PC-3 (cell line): ENCODE measurements around the gene RBBP5.
A peak's percentile ranks its signal among the peaks of the same experiment; 100 is the strongest.

Experiments
- EZH2 ChIP-seq: fragments of 300-600 bp; sonication (generic); IDR thresholded peaks from one replicate; pipeline ENCODE4 v1.6.1; 2017; ENCODE audit warnings: antibody characterized with exemption, mild to moderate bottlenecking, low read length; ENCODE audit not compliant: unreplicated experiment
- EZH2phosphoT487 ChIP-seq: fragments of 300-600 bp; sonication (generic); IDR thresholded peaks from 2 replicates; pipeline ENCODE4 v1.6.1; 2018; ENCODE audit warnings: mild to moderate bottlenecking, antibody characterized with exemption, low read length, borderline replicate concordance
- TF ChIP-seq, protein P1 (sequence below): fragments of 300-600 bp; sonication (generic); conservative IDR thresholded peaks from 2 replicates; pipeline ENCODE4 v1.5.1; 2017; ENCODE audit warnings: antibody characterized with exemption, low read depth, mild to moderate bottlenecking, low read length

DNA sequence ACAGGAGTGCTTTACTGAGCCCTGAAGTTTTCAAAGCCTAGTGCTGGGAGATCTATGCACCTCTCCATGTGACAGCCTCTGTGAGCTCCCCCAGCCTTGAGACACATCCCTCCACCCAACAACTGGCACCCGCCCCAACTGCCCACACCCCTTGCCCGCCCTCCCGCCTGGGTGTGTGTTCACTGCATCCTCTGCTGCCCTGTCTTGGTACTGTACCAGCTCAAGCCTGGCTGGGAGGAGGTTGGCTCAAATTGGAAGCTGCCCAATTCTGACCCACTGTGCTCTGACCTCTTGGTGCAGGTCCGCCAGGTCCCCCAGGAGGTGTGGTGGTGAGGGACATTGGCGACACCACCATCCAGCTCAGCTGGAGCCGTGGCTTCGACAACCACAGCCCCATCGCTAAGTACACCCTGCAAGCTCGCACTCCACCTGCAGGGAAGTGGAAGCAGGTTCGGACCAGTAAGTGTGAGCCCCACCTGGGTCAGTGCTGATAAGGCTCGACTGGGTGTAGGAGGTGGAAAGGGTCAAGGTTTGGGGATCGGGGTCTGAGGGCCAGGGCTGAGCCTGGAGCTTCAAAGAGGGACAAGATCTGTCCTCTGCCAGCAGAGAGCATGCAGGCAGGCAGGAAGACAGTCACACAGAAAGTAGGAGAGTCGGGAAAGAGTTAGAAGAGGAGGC is 55.5 kb downstream of the RBBP5 start:
- TF ChIP-seq EZH2 (no peak), EZH2phosphoT487 (no peak)
- TF ChIP-seq, protein P1, sequence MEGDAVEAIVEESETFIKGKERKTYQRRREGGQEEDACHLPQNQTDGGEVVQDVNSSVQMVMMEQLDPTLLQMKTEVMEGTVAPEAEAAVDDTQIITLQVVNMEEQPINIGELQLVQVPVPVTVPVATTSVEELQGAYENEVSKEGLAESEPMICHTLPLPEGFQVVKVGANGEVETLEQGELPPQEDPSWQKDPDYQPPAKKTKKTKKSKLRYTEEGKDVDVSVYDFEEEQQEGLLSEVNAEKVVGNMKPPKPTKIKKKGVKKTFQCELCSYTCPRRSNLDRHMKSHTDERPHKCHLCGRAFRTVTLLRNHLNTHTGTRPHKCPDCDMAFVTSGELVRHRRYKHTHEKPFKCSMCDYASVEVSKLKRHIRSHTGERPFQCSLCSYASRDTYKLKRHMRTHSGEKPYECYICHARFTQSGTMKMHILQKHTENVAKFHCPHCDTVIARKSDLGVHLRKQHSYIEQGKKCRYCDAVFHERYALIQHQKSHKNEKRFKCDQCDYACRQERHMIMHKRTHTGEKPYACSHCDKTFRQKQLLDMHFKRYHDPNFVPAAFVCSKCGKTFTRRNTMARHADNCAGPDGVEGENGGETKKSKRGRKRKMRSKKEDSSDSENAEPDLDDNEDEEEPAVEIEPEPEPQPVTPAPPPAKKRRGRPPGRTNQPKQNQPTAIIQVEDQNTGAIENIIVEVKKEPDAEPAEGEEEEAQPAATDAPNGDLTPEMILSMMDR: peak; percentile 62
